HG03442 (cell line): ENCODE results near the gene SAXO2.
"Not testable (repeated sequence)": the region's sequence is repeated elsewhere in the genome, so short reads cannot be mapped to it uniquely, and the experiment has no call there.

Source experiments
- ATAC-seq: cut with Tn5 transposase; IDR thresholded peaks from one replicate; pipeline ENCODE4 v1.9.1; 2021; ENCODE audit warnings: mild to moderate bottlenecking, moderate library complexity; ENCODE audit not compliant: unreplicated experiment

Gene SAXO2

GRCh38 chr15:82284381-82284780, 21.8 kb downstream of the SAXO2 start:
- ATAC-seq, result not testable (repeated sequence)

DNA sequence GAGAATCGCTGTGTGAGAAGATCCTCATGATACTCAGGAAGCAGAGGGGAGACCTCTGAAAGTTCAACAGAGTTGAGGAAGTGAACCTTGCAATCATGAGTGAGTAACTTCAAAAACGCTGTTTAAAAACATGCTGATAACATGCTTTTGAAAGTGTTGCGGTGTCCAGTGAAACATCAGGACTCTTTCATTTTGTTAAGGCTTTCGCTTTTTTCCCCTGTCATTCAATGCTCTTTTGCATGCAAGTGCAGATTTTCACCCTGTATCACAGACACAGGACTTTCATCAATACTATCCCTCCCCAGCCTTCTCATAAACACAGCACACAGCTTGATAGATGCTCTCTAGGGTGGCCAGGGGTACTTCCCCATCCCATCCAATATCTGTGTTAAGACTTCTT, 23.9 kb downstream of the SAXO2 start:
- peak; percentile 86 for ATAC-seq

DNA sequence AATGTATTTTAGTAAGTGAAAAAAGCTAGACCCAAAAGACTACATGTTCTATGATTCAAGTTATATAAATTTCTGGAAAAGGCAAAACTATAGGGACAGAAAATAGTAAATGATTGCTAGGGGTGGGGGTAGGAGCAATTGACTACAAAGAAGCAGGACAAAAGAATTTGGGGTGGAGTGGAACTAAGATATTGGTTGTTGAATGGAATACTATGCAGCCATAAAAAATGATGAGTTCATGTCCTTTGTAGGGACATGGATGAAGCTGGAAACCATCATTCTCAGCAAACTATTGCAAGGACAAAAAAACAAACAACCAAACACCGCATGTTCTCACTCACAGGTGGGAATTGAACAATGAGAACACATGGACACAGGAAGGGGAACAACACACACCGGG, 25.6 kb downstream of the SAXO2 start:
- not testable (repeated sequence) for ATAC-seq

- no peak for ATAC-seq
Measured at GRCh38 chr15:82292271-82292670, 29.7 kb downstream of the SAXO2 start.

- no peak for ATAC-seq
Measured at GRCh38 chr15:82294061-82294690, 31.6 kb downstream of the SAXO2 start.

DNA sequence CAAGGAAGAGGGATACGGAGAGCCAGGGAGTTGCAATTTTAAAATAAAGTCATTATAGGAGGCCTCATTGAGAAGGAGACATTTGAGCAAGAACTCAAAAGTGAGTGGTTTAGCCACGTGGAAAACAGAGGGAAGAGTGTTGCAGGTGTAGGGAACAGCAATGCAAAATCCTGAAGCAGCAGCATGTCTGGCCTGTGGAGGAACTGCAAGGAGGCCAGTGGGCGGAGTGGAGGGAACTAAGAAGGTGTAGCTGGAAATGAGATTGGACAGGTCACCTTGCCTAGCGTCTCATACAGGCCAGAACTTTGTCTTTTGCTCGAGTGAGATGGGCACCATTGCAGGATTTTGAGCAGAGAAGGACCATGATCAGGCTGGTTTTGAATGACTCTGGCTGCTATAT, 34.9 kb downstream of the SAXO2 start:
- ATAC-seq, result no peak

GRCh38 chr15:82298032-82298431, 35.4 kb downstream of the SAXO2 start:
- no peak for ATAC-seq

DNA sequence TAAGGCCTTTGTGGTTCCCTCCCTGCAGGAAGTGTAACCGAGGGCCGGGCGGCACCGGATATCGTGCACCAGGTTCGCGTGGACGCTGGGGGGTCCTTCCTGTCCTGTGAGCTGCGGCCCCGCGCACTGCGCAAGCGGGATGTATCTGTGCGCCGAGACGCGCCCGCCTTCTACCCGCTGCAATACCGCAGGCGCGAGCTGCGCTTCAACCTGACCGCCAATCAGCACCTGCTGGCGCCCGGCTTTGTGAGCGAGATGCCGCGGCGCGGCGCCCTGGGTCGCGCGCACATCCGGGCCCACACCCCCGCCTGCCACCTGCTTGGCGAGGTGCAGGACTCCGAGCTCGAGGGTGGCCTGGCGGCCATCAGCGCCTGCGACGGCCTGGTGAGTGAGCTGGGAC, 35.9 kb downstream of the SAXO2 start:
- ATAC-seq, result no peak

- ATAC-seq, result not testable (repeated sequence)
Measured at GRCh38 chr15:82299511-82299914, 36.9 kb downstream of the SAXO2 start.

DNA sequence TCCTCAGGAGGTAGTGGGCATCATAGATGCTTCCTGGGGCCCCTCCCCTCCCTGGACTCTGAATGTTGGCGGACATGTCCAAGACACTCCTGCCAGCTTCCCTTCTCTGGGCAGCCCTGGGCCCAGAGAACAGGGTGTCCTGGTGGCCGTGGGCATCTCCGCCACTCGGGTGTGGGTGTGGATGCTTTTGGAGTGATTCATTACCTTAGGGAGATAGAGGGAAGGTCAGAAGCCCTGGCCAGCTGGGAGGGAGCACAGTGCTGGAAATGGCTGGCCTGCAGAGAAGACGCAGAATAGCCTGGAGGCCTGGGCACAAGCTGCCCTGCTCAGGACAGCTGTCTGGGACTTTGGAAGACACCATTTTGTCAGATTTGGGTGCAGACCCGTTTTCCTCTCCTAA, 37.7 kb downstream of the SAXO2 start:
- ATAC-seq, result not testable (repeated sequence)

DNA sequence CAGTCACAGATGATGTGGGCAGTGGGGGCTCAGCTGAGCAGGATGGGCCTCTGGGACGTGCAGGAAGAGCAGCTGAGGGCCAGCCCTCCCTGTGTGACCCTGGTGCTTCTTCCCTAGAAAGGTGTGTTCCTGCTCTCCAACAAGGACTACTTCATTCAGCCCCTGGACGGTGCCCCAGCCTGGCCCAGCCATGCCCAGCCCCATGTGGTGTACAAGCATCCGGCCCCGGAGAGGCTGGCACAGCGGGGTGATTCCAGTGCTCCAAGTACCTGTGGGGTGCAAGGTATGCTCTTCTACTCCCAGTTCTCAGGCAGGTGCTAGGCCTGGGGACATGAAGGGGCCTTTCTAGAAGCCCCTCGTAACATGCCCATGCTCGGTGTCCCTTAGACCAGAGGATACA, 38.3 kb downstream of the SAXO2 start:
- ATAC-seq, result no peak

- no peak for ATAC-seq
Measured at GRCh38 chr15:82301296-82302016, 38.8 kb downstream of the SAXO2 start.

- no peak for ATAC-seq
Measured at GRCh38 chr15:82303956-82304777, 41.5 kb downstream of the SAXO2 start.

- no peak for ATAC-seq
Measured at GRCh38 chr15:82304778-82305090, 42.1 kb downstream of the SAXO2 start.

- ATAC-seq, result no peak
Measured at GRCh38 chr15:82305621-82306048, 43.0 kb downstream of the SAXO2 start.

GRCh38 chr15:82306791-82307713, 44.4 kb downstream of the SAXO2 start:
- no peak for ATAC-seq

- no peak for ATAC-seq
Measured at GRCh38 chr15:82307714-82308081, 45.1 kb downstream of the SAXO2 start.

DNA sequence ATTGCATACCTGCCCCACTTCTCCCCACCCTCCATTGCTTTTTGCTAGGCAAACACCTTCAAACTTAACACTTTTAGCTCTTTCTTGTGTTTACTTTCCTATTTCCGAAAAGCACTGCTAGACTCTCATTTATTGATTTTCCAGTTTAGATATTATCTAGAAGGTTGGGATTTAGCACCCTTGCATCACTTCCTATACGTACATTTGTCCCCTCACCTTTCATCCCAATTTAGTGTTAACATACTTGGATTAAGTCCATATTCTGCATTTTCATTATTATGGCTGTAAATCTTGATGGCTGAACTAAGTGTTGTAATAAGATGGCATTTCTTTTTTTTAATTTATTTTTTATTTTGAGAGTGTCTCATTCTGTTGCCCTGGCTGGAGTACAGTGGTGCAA, 47.2 kb downstream of the SAXO2 start:
- ATAC-seq, result no peak

GRCh38 chr15:82311321-82311720, 48.7 kb downstream of the SAXO2 start:
- ATAC-seq, result not testable (repeated sequence)

DNA sequence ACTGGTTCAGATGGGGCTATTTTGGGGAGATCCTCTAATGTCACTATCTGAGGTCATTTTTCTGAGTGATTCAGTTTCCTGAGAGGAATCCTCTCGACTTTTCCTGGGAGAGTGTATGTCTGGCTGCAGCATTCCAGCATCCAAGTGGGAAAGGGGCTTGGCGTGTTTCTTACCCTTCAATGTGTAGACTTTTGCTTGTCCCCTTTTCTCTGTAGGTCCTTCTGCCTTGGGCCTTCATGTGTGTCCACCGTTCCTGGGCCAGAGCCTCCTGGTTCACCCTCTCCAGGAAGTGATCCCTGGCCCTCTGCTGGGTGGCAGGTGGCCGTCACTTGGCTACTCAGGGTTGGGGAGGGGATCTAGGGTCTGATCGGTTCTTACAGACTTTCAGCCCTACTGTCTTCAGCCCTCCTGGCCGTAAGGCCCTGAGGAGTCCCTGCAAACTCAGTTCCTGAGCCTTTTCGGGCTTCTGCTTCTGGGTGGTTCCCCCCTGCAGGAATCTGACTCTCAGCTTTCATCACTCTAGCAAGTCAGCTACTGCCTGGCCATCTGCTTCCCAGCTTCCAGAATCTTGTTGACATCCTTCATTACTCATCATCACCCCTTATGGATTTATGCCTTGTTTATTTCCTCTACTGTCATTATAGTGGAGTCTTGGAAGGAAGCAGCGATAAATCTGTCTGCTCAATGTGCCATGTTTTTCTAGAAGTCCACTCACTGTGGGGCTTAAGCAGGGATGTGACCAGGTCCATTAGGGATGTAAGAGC, 50.1 kb downstream of the SAXO2 start:
- no peak for ATAC-seq
